Esophagus muscularis mucosa (tissue), 4 donors: ENCODE data around the gene DNAI7. TPM values are rescaled to one million over a fixed set of nuclear protein-coding genes. Genes with fewer than 3 reads are reported as not detected.

Source experiments
- DNase-seq: peaks from one replicate; pipeline ENCODE4 v3.0.0-alpha.2; 2017; ENCODE audit errors: extremely low spot score
- H3K27ac ChIP-seq, 4 donors: fragments of 200-600 bp; sonication (generic); replicated peaks in 1 of 4; 1 replicate in 3 of 4; 2 replicates in 1 of 4; pipeline ENCODE4 v1.5.1; 2016 to 2019; ENCODE audit warnings: mild to moderate bottlenecking in 1 of 4
- H3K27me3 ChIP-seq, 4 donors: fragments of 200-600 bp; sonication (generic); one replicate each; pipeline versions ENCODE4 v1.5.1 to v1.6.0; 2016 to 2019
- H3K36me3 ChIP-seq, 4 donors: fragments of 200-600 bp; sonication (generic); one replicate each; pipeline ENCODE4 v1.5.1; 2016 to 2019
- H3K4me1 ChIP-seq, 4 donors: fragments of 200-600 bp; sonication (generic); one replicate each; pipeline ENCODE4 v1.5.1; 2016 to 2019
- H3K4me3 ChIP-seq, 4 donors: fragments of 200-600 bp; sonication (generic); 1 replicate in 2 of 4; 2 replicates in 2 of 4; pipeline ENCODE4 v1.5.1; 2016 to 2019; ENCODE audit warnings: mild to moderate bottlenecking in 4 of 4, moderate library complexity in 1 of 4
- H3K9me3 ChIP-seq, 4 donors: fragments of 200-600 bp; sonication (generic); 1 replicate in 3 of 4; 2 replicates in 1 of 4; pipeline ENCODE4 v1.5.1; 2016 to 2019
- EP300 ChIP-seq: sonication (generic); formaldehyde crosslinking; IDR thresholded peaks from one replicate; pipeline ENCODE4 v1.6.1; 2017; ENCODE audit warnings: antibody characterized with exemption
- POLR2A ChIP-seq: fragments of 450-650 bp; IDR thresholded peaks from one replicate; pipeline ENCODE4 v1.6.1; 2017; ENCODE audit warnings: antibody characterized with exemption, moderate library complexity, mild to moderate bottlenecking, low read depth
- POLR2AphosphoS5 ChIP-seq, 2 donors: sonication (generic); formaldehyde crosslinking; IDR thresholded peaks; one replicate each; pipeline ENCODE4 v1.6.1; 2017; ENCODE audit warnings: antibody characterized with exemption in 2 of 2
- WGBS: methylation state at CpG from one replicate; pipeline ENCODE4 v1.1.5; 2018; 5-methylcytosine and 5-hydroxymethylcytosine counted together
- intact Hi-C: fragments of 100-400 bp; cut with DNase I; formaldehyde crosslinking; loops from one replicate; pipeline ENCODE4 v1.15.1; 2023
- total RNA-seq, 4 donors: library from RNA; depleted of rRNA; stranded (reverse); fragments of >200 nt; gene quantifications; one replicate each; pipeline versions ENCODE4 v1.1.0 to v1.2.1, GENCODE V29; 2016
- TF ChIP-seq, protein P1 (sequence below), 3 experiments: fragments of 200-600 bp in 2 of 3; fragments of 450-650 bp in 1 of 3; sonication (generic) in 2 of 3; IDR thresholded peaks; one replicate each; pipeline ENCODE4 v1.5.1; 2017 to 2019; ENCODE audit warnings: antibody characterized with exemption in 3 of 3, mild to moderate bottlenecking in 2 of 3, moderate library complexity in 1 of 3

Gene DNAI7
- total RNA-seq, 4 donors from 2014 or later, result 0.26 to 1.3 (median 0.40) TPM; not detected in 1

DNA sequence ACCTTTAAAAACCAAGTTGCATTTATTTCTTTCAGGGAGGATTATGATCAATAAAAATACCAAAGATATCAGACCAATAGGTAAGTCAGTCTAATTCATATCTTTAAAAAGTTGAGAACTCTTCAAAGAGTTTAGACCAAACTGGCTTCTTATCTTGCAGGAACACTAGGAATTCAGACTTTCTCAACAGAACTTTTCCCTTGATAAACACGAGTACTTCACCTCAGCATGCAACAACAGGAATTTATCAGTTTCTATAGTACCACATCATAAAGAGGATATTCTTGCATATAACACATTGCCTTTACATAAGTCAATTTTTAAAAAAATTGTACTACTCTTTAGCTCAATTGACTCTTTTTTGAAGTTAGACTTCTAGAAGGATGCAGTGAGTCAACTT lies 68.2 kb downstream of the DNAI7 start:
- H3K27me3 ChIP-seq, result no peaks in the 10 kb centered on the region
- TF ChIP-seq EP300 (no peak), POLR2AphosphoS5 (IDR thresholded peaks at IDR 0.05) (no peak), POLR2A (no peak)
- TF ChIP-seq, protein P1, sequence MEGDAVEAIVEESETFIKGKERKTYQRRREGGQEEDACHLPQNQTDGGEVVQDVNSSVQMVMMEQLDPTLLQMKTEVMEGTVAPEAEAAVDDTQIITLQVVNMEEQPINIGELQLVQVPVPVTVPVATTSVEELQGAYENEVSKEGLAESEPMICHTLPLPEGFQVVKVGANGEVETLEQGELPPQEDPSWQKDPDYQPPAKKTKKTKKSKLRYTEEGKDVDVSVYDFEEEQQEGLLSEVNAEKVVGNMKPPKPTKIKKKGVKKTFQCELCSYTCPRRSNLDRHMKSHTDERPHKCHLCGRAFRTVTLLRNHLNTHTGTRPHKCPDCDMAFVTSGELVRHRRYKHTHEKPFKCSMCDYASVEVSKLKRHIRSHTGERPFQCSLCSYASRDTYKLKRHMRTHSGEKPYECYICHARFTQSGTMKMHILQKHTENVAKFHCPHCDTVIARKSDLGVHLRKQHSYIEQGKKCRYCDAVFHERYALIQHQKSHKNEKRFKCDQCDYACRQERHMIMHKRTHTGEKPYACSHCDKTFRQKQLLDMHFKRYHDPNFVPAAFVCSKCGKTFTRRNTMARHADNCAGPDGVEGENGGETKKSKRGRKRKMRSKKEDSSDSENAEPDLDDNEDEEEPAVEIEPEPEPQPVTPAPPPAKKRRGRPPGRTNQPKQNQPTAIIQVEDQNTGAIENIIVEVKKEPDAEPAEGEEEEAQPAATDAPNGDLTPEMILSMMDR (IDR thresholded peaks at IDR 0.05), result no peak
- no peak for DNase-seq
- H3K4me3 ChIP-seq, result no peak overlapping the region
- no peaks in the 10 kb centered on the region for H3K9me3 ChIP-seq
- 88% methylated on average over 1 of the region's 1 CpG for WGBS
- H3K27ac ChIP-seq, result no peak overlapping the region
- no peaks in the 10 kb centered on the region for H3K4me1 ChIP-seq
- intact Hi-C loops, result no loop called here
- H3K36me3 ChIP-seq, result no peaks in the 10 kb centered on the region

DNA sequence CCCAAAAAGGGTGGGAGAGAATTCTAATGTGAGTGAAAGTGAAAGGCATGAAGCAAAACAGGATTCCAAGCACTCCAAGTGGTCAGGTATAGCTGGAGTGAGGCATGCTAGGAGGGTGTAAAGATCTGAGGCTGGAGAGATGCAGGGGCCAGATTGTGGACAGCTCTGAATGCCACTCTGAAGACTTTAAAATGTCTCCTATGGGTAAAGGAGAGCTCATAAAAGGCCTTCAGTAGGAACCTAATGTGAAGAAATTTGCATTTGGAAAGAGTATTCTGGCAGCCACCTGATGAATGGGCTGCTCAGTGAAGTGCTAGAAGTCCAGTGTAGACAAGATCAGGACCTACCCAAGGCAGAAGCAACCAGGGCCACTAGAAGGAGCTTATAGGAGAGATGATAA lies 68.9 kb downstream of the DNAI7 start:
- Histone ChIP-seq H3K4me1 (no peaks in the 10 kb centered on the region), H3K36me3 (no peaks in the 10 kb centered on the region), H3K9me3 (no peaks in the 10 kb centered on the region), H3K4me3 (no peak overlapping the region), H3K27me3 (no peaks in the 10 kb centered on the region), H3K27ac (no peak overlapping the region)
- TF ChIP-seq POLR2A (no peak), EP300 (no peak), POLR2AphosphoS5 (IDR thresholded peaks at IDR 0.05) (no peak)
- TF ChIP-seq, protein P1 (IDR thresholded peaks at IDR 0.05), result no peak
- no peak for DNase-seq
- intact Hi-C loops, result no loop called here

DNA sequence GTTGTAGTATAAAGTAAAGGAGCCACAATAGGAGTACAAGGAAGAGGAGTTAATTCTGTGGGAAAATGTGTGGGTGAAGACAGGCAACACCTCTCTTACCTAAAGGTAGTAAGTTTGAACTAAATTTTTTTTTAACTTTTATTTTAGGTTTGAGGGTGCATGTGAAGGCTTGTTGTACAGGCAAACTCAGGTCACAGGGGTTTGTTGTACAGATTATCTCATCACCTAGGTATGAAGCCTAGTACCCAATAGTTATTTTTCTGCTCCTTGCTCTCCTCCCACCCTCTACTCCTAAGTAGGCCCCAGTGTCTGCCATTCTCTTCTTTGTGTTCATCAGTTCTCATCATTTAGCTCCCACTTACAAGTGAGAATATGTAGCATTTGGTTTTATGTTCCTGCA lies 70.5 kb downstream of the DNAI7 start:
- H3K4me1 ChIP-seq, result no peaks in the 10 kb centered on the region
- no peaks in the 10 kb centered on the region for H3K27me3 ChIP-seq
- no peaks in the 10 kb centered on the region for H3K9me3 ChIP-seq
- DNase-seq, result no peak
- H3K36me3 ChIP-seq, result no peaks in the 10 kb centered on the region
- TF ChIP-seq POLR2A (no peak), POLR2AphosphoS5 (IDR thresholded peaks at IDR 0.05) (no peak), EP300 (no peak)
- TF ChIP-seq, protein P1 (IDR thresholded peaks at IDR 0.05), result no peak
- no peak overlapping the region for H3K27ac ChIP-seq
- no peak overlapping the region for H3K4me3 ChIP-seq
- intact Hi-C loops, result no loop called here

DNA sequence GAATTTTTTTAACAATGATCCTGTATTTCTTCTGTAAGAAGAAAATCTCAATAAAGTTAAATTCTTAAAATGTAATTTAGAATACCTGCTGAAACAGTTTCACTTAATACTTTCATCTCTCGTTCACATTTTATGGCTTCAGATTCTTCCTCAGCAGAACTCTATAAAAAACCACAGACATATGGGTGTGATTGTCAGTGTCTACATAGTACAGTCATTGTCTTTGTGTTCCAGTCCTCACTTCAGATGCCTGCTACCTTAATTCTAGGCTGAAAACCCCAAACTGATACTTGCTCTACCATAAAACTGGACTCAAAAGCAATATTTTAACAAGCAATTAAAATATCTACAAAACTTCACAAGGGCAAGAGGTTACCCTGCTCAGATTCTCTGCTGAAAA lies 71.8 kb downstream of the DNAI7 start:
- H3K27ac ChIP-seq, result no peak overlapping the region
- H3K4me1 ChIP-seq, result no peaks in the 10 kb centered on the region
- TF ChIP-seq, protein P1 (IDR thresholded peaks at IDR 0.05), result no peak
- TF ChIP-seq EP300, result no peak
- TF ChIP-seq POLR2AphosphoS5 (IDR thresholded peaks at IDR 0.05), result no peak
- TF ChIP-seq POLR2A, result no peak
- no peaks in the 10 kb centered on the region for H3K9me3 ChIP-seq
- WGBS, result 84% methylated on average over 1 of the region's 1 CpG
- intact Hi-C loops, result no loop called here
- H3K27me3 ChIP-seq, result no peaks in the 10 kb centered on the region
- DNase-seq, result no peak
- H3K36me3 ChIP-seq, result no peaks in the 10 kb centered on the region
- no peak overlapping the region for H3K4me3 ChIP-seq

DNA sequence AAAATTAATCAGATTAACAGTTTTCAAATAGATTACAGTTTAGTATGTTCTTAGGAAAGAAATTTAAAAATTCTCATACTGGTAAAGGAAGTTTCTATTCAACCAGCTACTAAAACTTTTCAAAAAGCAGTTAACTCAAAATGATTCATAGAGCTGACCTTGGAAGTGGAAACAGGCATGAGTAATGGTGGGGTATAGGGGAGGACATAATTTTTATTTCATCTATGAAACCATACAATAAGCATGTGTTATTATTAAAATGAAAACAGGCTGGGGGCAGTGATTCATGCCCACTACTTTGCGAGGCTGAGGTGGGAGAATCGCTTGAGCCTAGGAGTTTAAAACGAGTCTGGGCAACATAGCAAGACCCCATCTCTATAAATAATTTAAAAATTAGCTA lies 73.0 kb downstream of the DNAI7 start:
- 93% methylated on average over 3 of the region's 3 CpGs for WGBS
- Histone ChIP-seq H3K27me3 (no peaks in the 10 kb centered on the region), H3K36me3 (no peaks in the 10 kb centered on the region), H3K4me1 (no peaks in the 10 kb centered on the region), H3K9me3 (no peaks in the 10 kb centered on the region), H3K4me3 (no peak overlapping the region), H3K27ac (no peak overlapping the region)
- intact Hi-C loops, result no loop called here
- TF ChIP-seq POLR2AphosphoS5 (IDR thresholded peaks at IDR 0.05), result no peak
- TF ChIP-seq POLR2A, result no peak
- TF ChIP-seq, protein P1 (IDR thresholded peaks at IDR 0.05), result no peak
- no peak for DNase-seq
